Endothelial cell (in vitro differentiated cells): ENCODE data around the gene CAPN8. TPM values are rescaled to one million over a fixed set of nuclear protein-coding genes. Genes with fewer than 3 reads are reported as not detected.

Experiments used
- DNase-seq: peaks from one replicate; pipeline ENCODE4 v3.0.0; 2021; ENCODE audit warnings: low spot score
- H3K27ac Mint-ChIP-seq: one replicate; pipeline ENCODE4 v1.8.0; 2021; ENCODE audit warnings: mixed read lengths, inconsistent platforms; ENCODE audit not compliant: unreplicated experiment
- H3K27me3 Mint-ChIP-seq: one replicate; pipeline ENCODE4 v1.8.0; 2021; ENCODE audit warnings: mild to moderate bottlenecking, moderate library complexity, mixed read lengths, inconsistent platforms; ENCODE audit not compliant: unreplicated experiment
- H3K36me3 Mint-ChIP-seq: one replicate; pipeline ENCODE4 v1.8.0; 2021; ENCODE audit warnings: mild to moderate bottlenecking, low read depth, mixed read lengths, inconsistent platforms; ENCODE audit not compliant: unreplicated experiment
- H3K4me1 Mint-ChIP-seq: one replicate; pipeline ENCODE4 v1.8.0; 2021; ENCODE audit warnings: mild to moderate bottlenecking, mixed read lengths, inconsistent platforms; ENCODE audit not compliant: unreplicated experiment
- H3K4me3 Mint-ChIP-seq: one replicate; pipeline ENCODE4 v1.8.0; 2021; ENCODE audit warnings: mild to moderate bottlenecking, mixed read lengths, inconsistent platforms; ENCODE audit not compliant: unreplicated experiment
- H3K9me3 Mint-ChIP-seq: one replicate; pipeline ENCODE4 v1.8.0; 2021; ENCODE audit warnings: mixed read lengths, inconsistent platforms; ENCODE audit not compliant: unreplicated experiment
- CTCF ChIP-seq: fragments of 200-600 bp; sonication (generic); IDR thresholded peaks from one replicate; pipeline ENCODE4 v1.5.0; 2021; ENCODE audit warnings: antibody characterized with exemption; ENCODE audit not compliant: unreplicated experiment
- total RNA-seq: library from RNA; stranded (reverse); fragmentation: NEBNext Ultra II Directional; extraction: Animal tissue kit (Norgen Biotek cat#: 25700); gene quantifications from one replicate; pipeline ENCODE4 v1.2.1, GENCODE V29; 2021; ENCODE audit not compliant: unreplicated experiment

CAPN8 gene
- total RNA-seq, 1 donor from 2014 or later = 0.13 TPM

- Mint-ChIP-seq H3K4me1 (peaks cover 8% of the 10 kb centered on the region), H3K4me3 (no peak overlapping the region), H3K27me3 (peaks cover 3% of the 10 kb centered on the region), H3K27ac (no peak overlapping the region), H3K36me3 (no peaks in the 10 kb centered on the region), H3K9me3 (no peaks in the 10 kb centered on the region)
- no peak for TF ChIP-seq CTCF
- DNase-seq = no peak
Observed at GRCh38 chr1:223539750-223540149, 125.8 kb downstream of the CAPN8 start.

GRCh38 chr1:223538981-223539380, 126.5 kb downstream of the CAPN8 start:
- H3K4me1 Mint-ChIP-seq = peaks cover 8% of the 10 kb centered on the region
- peaks cover 3% of the 10 kb centered on the region for H3K27me3 Mint-ChIP-seq
- H3K36me3 Mint-ChIP-seq = no peaks in the 10 kb centered on the region
- no peak for TF ChIP-seq CTCF
- no peaks in the 10 kb centered on the region for H3K9me3 Mint-ChIP-seq
- no peak overlapping the region for H3K4me3 Mint-ChIP-seq
- no peak for DNase-seq
- H3K27ac Mint-ChIP-seq = no peak overlapping the region

DNA sequence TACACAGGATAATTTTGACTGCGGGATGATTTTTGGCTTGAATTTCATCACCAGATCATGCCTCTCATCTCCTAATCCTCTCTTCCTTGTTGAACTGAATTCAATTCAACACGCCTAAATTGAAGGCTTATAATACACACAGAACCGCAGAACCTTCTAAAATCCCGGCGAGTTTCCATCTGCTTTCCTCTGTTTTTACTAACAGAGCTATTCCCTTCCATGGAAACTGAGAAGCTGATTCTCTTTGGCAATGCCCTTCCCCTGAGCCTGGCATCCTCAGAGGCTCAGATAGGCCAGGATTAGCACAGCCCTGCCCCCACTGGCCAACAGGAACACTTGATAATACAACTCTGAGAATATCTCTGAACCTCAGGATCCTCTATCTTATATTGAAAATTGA, 130.2 kb downstream of the CAPN8 start:
- peaks cover 10% of the 10 kb centered on the region for H3K27me3 Mint-ChIP-seq
- H3K9me3 Mint-ChIP-seq = no peaks in the 10 kb centered on the region
- no peak for TF ChIP-seq CTCF
- no peak for DNase-seq
- H3K36me3 Mint-ChIP-seq = no peaks in the 10 kb centered on the region
- H3K27ac Mint-ChIP-seq = no peak overlapping the region
- H3K4me1 Mint-ChIP-seq = peaks cover 8% of the 10 kb centered on the region
- H3K4me3 Mint-ChIP-seq = no peak overlapping the region

GRCh38 chr1:223534677-223535076, 130.8 kb downstream of the CAPN8 start:
- Mint-ChIP-seq H3K4me1 (peaks cover 8% of the 10 kb centered on the region), H3K9me3 (no peaks in the 10 kb centered on the region), H3K27me3 (peaks cover 10% of the 10 kb centered on the region), H3K27ac (no peak overlapping the region), H3K4me3 (no peak overlapping the region), H3K36me3 (no peaks in the 10 kb centered on the region)
- no peak for TF ChIP-seq CTCF
- no peak for DNase-seq

GRCh38 chr1:223533708-223534107, 131.8 kb downstream of the CAPN8 start:
- no peaks in the 10 kb centered on the region for H3K36me3 Mint-ChIP-seq
- TF ChIP-seq CTCF = no peak
- H3K27ac Mint-ChIP-seq = no peak overlapping the region
- H3K4me1 Mint-ChIP-seq = peaks cover 8% of the 10 kb centered on the region
- H3K27me3 Mint-ChIP-seq = peaks cover 10% of the 10 kb centered on the region
- no peak for DNase-seq
- no peak overlapping the region for H3K4me3 Mint-ChIP-seq
- H3K9me3 Mint-ChIP-seq = no peaks in the 10 kb centered on the region
